H9 (cell line): ENCODE results near the gene ZFAND3. TPM values are rescaled to one million over a fixed set of nuclear protein-coding genes. Genes with fewer than 3 reads are reported as not detected.

Experiments used
- DNase-seq: peaks from one replicate; pipeline ENCODE4 v3.0.0-alpha.2; 2017
- H2AFZ ChIP-seq: one replicate; pipeline ENCODE4 v1.6.1; 2013; ENCODE audit warnings: mild to moderate bottlenecking, low read length, control low read depth, moderate library complexity
- H2AK5ac ChIP-seq: 2 replicates; pipeline ENCODE4 v1.6.1; 2013; ENCODE audit warnings: low read length, control low read depth, mixed read lengths; ENCODE audit not compliant: insufficient read length
- H2BK120ac ChIP-seq: one replicate; pipeline ENCODE4 v1.6.1; 2013; ENCODE audit warnings: low read depth, mild to moderate bottlenecking, low read length, control low read depth, inconsistent platforms; ENCODE audit not compliant: poor library complexity, severe bottlenecking
- H2BK12ac ChIP-seq: 2 replicates; pipeline ENCODE4 v1.6.1; 2013; ENCODE audit warnings: low read length, control low read depth, mixed read lengths, low read depth; ENCODE audit not compliant: insufficient read length
- H2BK15ac ChIP-seq: 2 replicates; pipeline ENCODE4 v1.6.1; 2013; ENCODE audit warnings: low read depth, low read length, control low read depth
- H2BK20ac ChIP-seq: one replicate; pipeline ENCODE4 v1.6.1; 2013; ENCODE audit warnings: low read depth, mild to moderate bottlenecking, low read length, control low read depth, inconsistent platforms; ENCODE audit not compliant: poor library complexity, severe bottlenecking
- H2BK5ac ChIP-seq: 2 replicates; pipeline ENCODE4 v1.6.1; 2013; ENCODE audit warnings: low read length, control low read depth, mixed read lengths; ENCODE audit not compliant: insufficient read length
- H3K14ac ChIP-seq: 2 replicates; pipeline ENCODE4 v1.6.1; 2013; ENCODE audit warnings: low read length, control low read depth; ENCODE audit not compliant: insufficient read depth
- H3K18ac ChIP-seq: 2 replicates; pipeline ENCODE4 v1.6.1; 2013; ENCODE audit warnings: low read depth, mild to moderate bottlenecking, mixed read lengths, low read length, control low read depth; ENCODE audit not compliant: insufficient read length
- H3K23ac ChIP-seq: 2 replicates; pipeline ENCODE4 v1.6.1; 2013; ENCODE audit warnings: low read length, control low read depth, mixed read lengths, low read depth; ENCODE audit not compliant: insufficient read length
- H3K23me2 ChIP-seq: 2 replicates; pipeline ENCODE4 v1.6.1; 2013; ENCODE audit warnings: low read depth, mild to moderate bottlenecking, mixed read lengths, low read length, control low read depth; ENCODE audit not compliant: insufficient read length, poor library complexity, severe bottlenecking
- H3K27ac ChIP-seq: 2 replicates; pipeline ENCODE4 v1.5.1; 2013; ENCODE audit warnings: low read length, control low read depth, mixed read lengths, low read depth; ENCODE audit not compliant: insufficient read length
- H3K27me3 ChIP-seq: 2 replicates; pipeline ENCODE4 v1.6.1; 2013; ENCODE audit warnings: low read length, control low read depth, inconsistent platforms; ENCODE audit not compliant: insufficient read depth
- H3K4ac ChIP-seq: 2 replicates; pipeline ENCODE4 v1.6.1; 2013; ENCODE audit warnings: low read depth, mild to moderate bottlenecking, control low read depth, inconsistent platforms, low read length, moderate library complexity
- H3K4me1 ChIP-seq: 2 replicates; pipeline ENCODE4 v1.6.1; 2013; ENCODE audit warnings: low read length, control low read depth, inconsistent platforms; ENCODE audit not compliant: insufficient read depth
- H3K4me2 ChIP-seq: 2 replicates; pipeline ENCODE4 v1.6.1; 2013; ENCODE audit warnings: low read length, control low read depth, mixed read lengths; ENCODE audit not compliant: insufficient read length, insufficient read depth
- H3K56ac ChIP-seq: 2 replicates; pipeline ENCODE4 v1.6.1; 2013; ENCODE audit warnings: low read depth, mild to moderate bottlenecking, mixed read lengths, low read length, control low read depth; ENCODE audit not compliant: insufficient read length
- H3K79me1 ChIP-seq: 2 replicates; pipeline ENCODE4 v1.6.1; 2013; ENCODE audit warnings: low read depth, mild to moderate bottlenecking, moderate library complexity, low read length, control low read depth, inconsistent platforms; ENCODE audit not compliant: insufficient read depth, poor library complexity, severe bottlenecking
- H3K79me2 ChIP-seq: 2 replicates; pipeline ENCODE4 v1.6.1; 2013; ENCODE audit warnings: low read length, control low read depth, inconsistent platforms; ENCODE audit not compliant: insufficient read depth
- H3K9ac ChIP-seq: 2 replicates; pipeline ENCODE4 v1.6.1; 2013; ENCODE audit warnings: low read length, control low read depth, mixed read lengths; ENCODE audit not compliant: insufficient read length; ENCODE audit errors: extremely low read depth
- H3K9me3 ChIP-seq: one replicate; pipeline ENCODE4 v1.6.1; 2013; ENCODE audit warnings: low read depth, low read length, inconsistent platforms; ENCODE audit not compliant: control insufficient read depth
- H3T11ph ChIP-seq: one replicate; pipeline ENCODE4 v1.6.1; 2013; ENCODE audit warnings: mild to moderate bottlenecking, low read length, control low read depth, inconsistent platforms
- H4K20me1 ChIP-seq: one replicate; pipeline ENCODE4 v1.6.1; 2013; ENCODE audit not compliant: control insufficient read depth, insufficient read length, insufficient read depth
- H4K5ac ChIP-seq: 2 replicates; pipeline ENCODE4 v1.6.1; 2013; ENCODE audit warnings: low read depth, mild to moderate bottlenecking, mixed read lengths, low read length, control low read depth; ENCODE audit not compliant: insufficient read length
- H4K8ac ChIP-seq: replicated peaks from 2 replicates; pipeline ENCODE4 v1.6.1; 2013; ENCODE audit warnings: low read length, control low read depth, mixed read lengths, low read depth; ENCODE audit not compliant: insufficient read length
- H4K91ac ChIP-seq: 2 replicates; pipeline ENCODE4 v1.6.1; 2013; ENCODE audit warnings: low read depth, mild to moderate bottlenecking, moderate library complexity, mixed read lengths, low read length, control low read depth; ENCODE audit not compliant: insufficient read length
- H3K27ac Mint-ChIP-seq, 3 experiments: 2 replicates in 2 of 3; 3 replicates in 1 of 3; pipeline ENCODE4 v1.8.0; 2020 to 2021; ENCODE audit warnings: mixed read lengths in 3 of 3, mild to moderate bottlenecking in 1 of 3, moderate library complexity in 1 of 3
- H3K27me3 Mint-ChIP-seq: 2 replicates; pipeline ENCODE4 v1.8.0; 2021; ENCODE audit warnings: low read depth, mild to moderate bottlenecking, moderate library complexity, mixed read lengths
- H3K36me3 Mint-ChIP-seq, 3 experiments: 2 replicates in 2 of 3; 3 replicates in 1 of 3; pipeline ENCODE4 v1.8.0; 2020 to 2021; ENCODE audit warnings: low read depth in 3 of 3, mixed read lengths in 3 of 3; ENCODE audit not compliant: insufficient read depth in 1 of 3
- H3K4me1 Mint-ChIP-seq, 2 experiments: 2 replicates each; pipeline ENCODE4 v1.8.0; 2020; ENCODE audit warnings: mixed read lengths in 2 of 2
- H3K4me3 Mint-ChIP-seq, 2 experiments: 2 replicates in 1 of 2; 3 replicates in 1 of 2; pipeline ENCODE4 v1.8.0; 2020 to 2021; ENCODE audit warnings: mild to moderate bottlenecking in 2 of 2, mixed read lengths in 2 of 2, moderate library complexity in 1 of 2
- H3K9me3 Mint-ChIP-seq, 2 experiments: 2 replicates in 1 of 2; 3 replicates in 1 of 2; pipeline ENCODE4 v1.8.0; 2020; ENCODE audit warnings: mild to moderate bottlenecking in 2 of 2, mixed read lengths in 2 of 2, moderate library complexity in 1 of 2
- WGBS: extraction: QIAGEN DNeasy Blood & Tissue Kit; methylation state at CpG from one replicate; pipeline ENCODE4 v1.1.7; 2013; ENCODE audit warnings: missing lambda C conversion rate, low lambda C conversion rate, mixed read lengths; ENCODE audit not compliant: insufficient read length; ENCODE audit errors: extremely low coverage; 5-methylcytosine and 5-hydroxymethylcytosine counted together
- total RNA-seq: library from RNA; stranded (reverse); gene quantifications from 2 replicates; pipeline ENCODE4 v1.2.1, GENCODE V29; 2021
- TF ChIP-seq, protein P1 (sequence below): fragments of 200-600 bp; sonication (generic); conservative IDR thresholded peaks from 3 replicates; pipeline ENCODE4 v1.8.0; 2021; ENCODE audit warnings: antibody characterized with exemption, mild to moderate bottlenecking

The ZFAND3 gene
- total RNA-seq, 1 experiment from 2014 or later = 57.7 TPM

- Histone ChIP-seq H3K79me2 (no peaks in the 10 kb centered on the region; the same call in 1 of the 2 replicates), H3K4me1 (no peaks in the 10 kb centered on the region), H3K23me2 (no peaks in the 10 kb centered on the region), H3K79me1 (peaks cover 6% of the 10 kb centered on the region), H2BK5ac (no peak overlapping the region), H2AFZ (no peak overlapping the region), H2BK20ac (no peak overlapping the region), H4K91ac (no peak overlapping the region), H3K14ac (no peak overlapping the region), H4K20me1 (no peaks in the 10 kb centered on the region), H3K27me3 (no peaks in the 10 kb centered on the region), H2BK12ac (no peak overlapping the region), H3K4ac (no peak overlapping the region), H3K56ac (no peak overlapping the region), H2BK15ac (no peak overlapping the region), H3K27ac (no peak overlapping the region), H3K18ac (no peak overlapping the region), H3K4me2 (no peak overlapping the region), H3K9ac (no peak overlapping the region), H2BK120ac (no peak overlapping the region), H2AK5ac (no peak overlapping the region), H3T11ph (no peak overlapping the region), H4K5ac (no peak overlapping the region), H3K9me3 (no peaks in the 10 kb centered on the region), H3K23ac (no peak overlapping the region), H4K8ac (no peak overlapping the region)
- TF ChIP-seq, protein P1, sequence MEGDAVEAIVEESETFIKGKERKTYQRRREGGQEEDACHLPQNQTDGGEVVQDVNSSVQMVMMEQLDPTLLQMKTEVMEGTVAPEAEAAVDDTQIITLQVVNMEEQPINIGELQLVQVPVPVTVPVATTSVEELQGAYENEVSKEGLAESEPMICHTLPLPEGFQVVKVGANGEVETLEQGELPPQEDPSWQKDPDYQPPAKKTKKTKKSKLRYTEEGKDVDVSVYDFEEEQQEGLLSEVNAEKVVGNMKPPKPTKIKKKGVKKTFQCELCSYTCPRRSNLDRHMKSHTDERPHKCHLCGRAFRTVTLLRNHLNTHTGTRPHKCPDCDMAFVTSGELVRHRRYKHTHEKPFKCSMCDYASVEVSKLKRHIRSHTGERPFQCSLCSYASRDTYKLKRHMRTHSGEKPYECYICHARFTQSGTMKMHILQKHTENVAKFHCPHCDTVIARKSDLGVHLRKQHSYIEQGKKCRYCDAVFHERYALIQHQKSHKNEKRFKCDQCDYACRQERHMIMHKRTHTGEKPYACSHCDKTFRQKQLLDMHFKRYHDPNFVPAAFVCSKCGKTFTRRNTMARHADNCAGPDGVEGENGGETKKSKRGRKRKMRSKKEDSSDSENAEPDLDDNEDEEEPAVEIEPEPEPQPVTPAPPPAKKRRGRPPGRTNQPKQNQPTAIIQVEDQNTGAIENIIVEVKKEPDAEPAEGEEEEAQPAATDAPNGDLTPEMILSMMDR = no peak
- H3K4me1 Mint-ChIP-seq = peaks cover 5 to 6% of the 10 kb centered on the region in 2 experiments; a peak in 3 of 4 replicates
- H3K27me3 Mint-ChIP-seq = no peaks in the 10 kb centered on the region
- no CpG with 5 or more reads among the region's 3 CpGs for WGBS
- H3K9me3 Mint-ChIP-seq = peaks cover 0 to 4% of the 10 kb centered on the region in 2 experiments; a peak in 3 of 5 replicates
- no peak for DNase-seq
- no peak overlapping the region for H3K4me3 Mint-ChIP-seq
- H3K27ac Mint-ChIP-seq = no peak overlapping the region
- peaks cover 12 to 16% (median 13%) of the 10 kb centered on the region in 3 experiments for H3K36me3 Mint-ChIP-seq
These were observed 139.5 kb downstream of the ZFAND3 start for GRCh38 chr6:37959061-37959460.
